Type B pancreatic cell (in vitro differentiated cells): ENCODE results near the gene ARL4C. TPM values are rescaled to one million over a fixed set of nuclear protein-coding genes. Genes with fewer than 3 reads are reported as not detected.

Experiments used
- DNase-seq: peaks from one replicate; pipeline ENCODE4 v3.0.0; 2021; ENCODE audit warnings: mixed read lengths; ENCODE audit not compliant: unreplicated experiment; ENCODE audit errors: extremely low spot score
- H3K27ac Mint-ChIP-seq: 2 replicates; pipeline ENCODE4 v1.8.0; 2021; ENCODE audit warnings: mild to moderate bottlenecking, mixed read lengths
- H3K27me3 Mint-ChIP-seq: 2 replicates; pipeline ENCODE4 v1.8.0; 2021; ENCODE audit warnings: mixed read lengths
- H3K36me3 Mint-ChIP-seq: 2 replicates; pipeline ENCODE4 v1.8.0; 2021; ENCODE audit warnings: mixed read lengths
- H3K4me1 Mint-ChIP-seq: one replicate; pipeline ENCODE4 v1.8.0; 2021; ENCODE audit warnings: mixed read lengths; ENCODE audit not compliant: unreplicated experiment
- H3K4me3 Mint-ChIP-seq: 2 replicates; pipeline ENCODE4 v1.8.0; 2021; ENCODE audit warnings: mild to moderate bottlenecking, mixed read lengths
- H3K9me3 Mint-ChIP-seq: 2 replicates; pipeline ENCODE4 v1.8.0; 2021; ENCODE audit warnings: mixed read lengths
- CTCF ChIP-seq: fragments of 200-600 bp; sonication (generic); conservative IDR thresholded peaks from 2 replicates; pipeline ENCODE4 v1.5.0; 2021; ENCODE audit warnings: antibody characterized with exemption, mild to moderate bottlenecking
- total RNA-seq: library from RNA; stranded (reverse); gene quantifications from 2 replicates; pipeline ENCODE4 v1.2.1, GENCODE V29; 2021; ENCODE audit warnings: low replicate concordance

ARL4C gene
- total RNA-seq, 1 donor from 2014 or later, result 72.1 TPM

- H3K36me3 Mint-ChIP-seq, result no peaks in the 10 kb centered on the region
Measured at GRCh38 chr2:234521536-234521935, 24.7 kb upstream of the ARL4C start.

GRCh38 chr2:234518986-234519642 is 22.2 kb upstream of the ARL4C start:
- DNase-seq, result no peak
- H3K4me3 Mint-ChIP-seq, result no peak overlapping the region
- peaks cover 5% of the 10 kb centered on the region for H3K9me3 Mint-ChIP-seq
- no peaks in the 10 kb centered on the region for H3K27me3 Mint-ChIP-seq
- H3K4me1 Mint-ChIP-seq, result no peaks in the 10 kb centered on the region
- no peak overlapping the region for H3K27ac Mint-ChIP-seq
- TF ChIP-seq CTCF, result no peak
- no peaks in the 10 kb centered on the region for H3K36me3 Mint-ChIP-seq

More at GRCh38 chr2:234521536-234521935, 24.7 kb upstream of the ARL4C start:
- no peak for TF ChIP-seq CTCF
- Mint-ChIP-seq H3K9me3 (peaks cover 5% of the 10 kb centered on the region), H3K4me1 (no peaks in the 10 kb centered on the region), H3K27ac (no peak overlapping the region), H3K4me3 (no peak overlapping the region), H3K27me3 (no peaks in the 10 kb centered on the region)
- no peak for DNase-seq

GRCh38 chr2:234517971-234518370 is 21.1 kb upstream of the ARL4C start:
- no peaks in the 10 kb centered on the region for H3K36me3 Mint-ChIP-seq
- no peak overlapping the region for H3K27ac Mint-ChIP-seq
- H3K27me3 Mint-ChIP-seq, result no peaks in the 10 kb centered on the region
- no peak for TF ChIP-seq CTCF
- no peaks in the 10 kb centered on the region for H3K4me1 Mint-ChIP-seq
- H3K4me3 Mint-ChIP-seq, result no peak overlapping the region
- peaks cover 5% of the 10 kb centered on the region for H3K9me3 Mint-ChIP-seq
- no peak for DNase-seq

GRCh38 chr2:234514873-234515638 is 18.2 kb upstream of the ARL4C start:
- TF ChIP-seq CTCF, result no peak
- Mint-ChIP-seq H3K27me3 (no peaks in the 10 kb centered on the region), H3K27ac (no peak overlapping the region), H3K4me3 (no peak overlapping the region), H3K9me3 (peaks cover 5% of the 10 kb centered on the region), H3K36me3 (no peaks in the 10 kb centered on the region), H3K4me1 (no peaks in the 10 kb centered on the region)
- DNase-seq, result no peak

- no peaks in the 10 kb centered on the region for H3K4me1 Mint-ChIP-seq
- no peak for TF ChIP-seq CTCF
- no peaks in the 10 kb centered on the region for H3K36me3 Mint-ChIP-seq
- no peak overlapping the region for H3K27ac Mint-ChIP-seq
- DNase-seq, result no peak
- H3K9me3 Mint-ChIP-seq, result peaks cover 5% of the 10 kb centered on the region
- H3K4me3 Mint-ChIP-seq, result no peak overlapping the region
- H3K27me3 Mint-ChIP-seq, result no peaks in the 10 kb centered on the region
Measured at GRCh38 chr2:234514099-234514498, 17.2 kb upstream of the ARL4C start.
